Lower lobe of right lung (tissue), 2 donors: Measurements from ENCODE around the gene CLEC3A. TPM values are rescaled to one million over a fixed set of nuclear protein-coding genes. Genes with fewer than 3 reads are reported as not detected.

ENCODE experiments used
- ATAC-seq, 2 donors: fragments of 200-7000 bp; cut with Tn5 transposase; one replicate each; pipeline ENCODE4 v1.9.1; 2020 to 2022; ENCODE audit warnings: mild to moderate bottlenecking in 2 of 2, moderate library complexity in 2 of 2
- DNase-seq: peaks from one replicate; pipeline ENCODE4 v3.0.0-alpha.2; 2020
- H3K27ac ChIP-seq: fragments of 200-600 bp; one replicate; pipeline ENCODE4 v1.8.0; 2022
- H3K27me3 ChIP-seq: fragments of 200-600 bp; one replicate; pipeline ENCODE4 v1.8.0; 2022; ENCODE audit warnings: low read depth
- H3K36me3 ChIP-seq: fragments of 200-600 bp; one replicate; pipeline ENCODE4 v1.8.0; 2022; ENCODE audit warnings: mild to moderate bottlenecking
- H3K4me1 ChIP-seq: fragments of 200-600 bp; one replicate; pipeline ENCODE4 v1.8.0; 2022
- H3K4me3 ChIP-seq: fragments of 200-600 bp; one replicate; pipeline ENCODE4 v1.8.0; 2022; ENCODE audit warnings: mild to moderate bottlenecking
- H3K9me3 ChIP-seq: fragments of 200-600 bp; one replicate; pipeline ENCODE4 v1.8.0; 2022
- CTCF ChIP-seq: fragments of 200-600 bp; IDR thresholded peaks from one replicate; pipeline ENCODE4 v1.8.0; 2022; ENCODE audit warnings: antibody characterized with exemption, mild to moderate bottlenecking
- intact Hi-C: fragments of 100-400 bp; cut with DNase I; formaldehyde crosslinking; loops from one replicate; pipeline ENCODE4 v1.11.0; 2022
- long read RNA-seq: library from polyadenylated mRNA; unstranded; transcript quantifications from one replicate; pipeline ENCODE4 v2.0.0, GENCODE V29; 2021
- total RNA-seq: library from RNA; stranded (reverse); fragmentation: NEBNext Ultra II Directional; extraction: Animal tissue kit (Norgen Biotek cat#: 25700); gene quantifications from one replicate; pipeline ENCODE4 v1.2.1, GENCODE V29; 2021
- donor health status: DM: no; HTN: yes; CAD: no; lungs with severe emphysema.

Gene CLEC3A, protein sequence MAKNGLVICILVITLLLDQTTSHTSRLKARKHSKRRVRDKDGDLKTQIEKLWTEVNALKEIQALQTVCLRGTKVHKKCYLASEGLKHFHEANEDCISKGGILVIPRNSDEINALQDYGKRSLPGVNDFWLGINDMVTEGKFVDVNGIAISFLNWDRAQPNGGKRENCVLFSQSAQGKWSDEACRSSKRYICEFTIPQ
- total RNA-seq: not detected
- long read RNA-seq: 0 reads

GRCh38 chr16:78022347-78023060 lies at the start of gene CLEC3A:
TSS of gene CLEC3A (plus strand) at chr16:78022548. CDS start at chr16:78022627, 79 bp downstream.
- Histone ChIP-seq H3K9me3 (no peaks in the 10 kb centered on the region), H3K27ac (no peak within 1 kb of the TSS), H3K4me1 (no peaks in the 10 kb centered on the region), H3K27me3 (peaks cover 8% of the 10 kb centered on the region), H3K4me3 (no peak within 1 kb of the TSS), H3K36me3 (no peaks in the 10 kb centered on the region)
- DNase-seq (no peak), ATAC-seq (no peak)
- TF ChIP-seq CTCF: no peak
- intact Hi-C loops: no loop called here

DNA sequence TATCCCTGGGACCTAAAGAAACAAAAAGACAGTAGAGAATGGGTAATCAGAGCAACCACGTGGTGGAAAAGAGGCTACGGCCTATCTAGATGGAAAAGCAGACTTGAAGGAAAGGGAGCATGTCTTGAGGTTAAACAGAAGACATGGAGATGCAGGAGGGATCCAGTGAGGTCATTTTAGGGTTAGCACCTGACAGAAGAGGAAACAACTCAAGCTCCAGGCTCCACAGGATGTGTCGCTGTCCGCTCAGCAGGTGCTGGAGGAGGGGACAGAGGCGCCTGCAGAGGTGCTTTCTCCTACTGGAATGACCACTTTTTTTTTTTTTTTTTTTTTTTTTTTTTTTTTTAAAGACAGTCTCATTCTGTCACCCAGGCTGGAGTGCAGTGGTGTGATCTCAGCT lies 47.5 kb upstream of the CLEC3A start:
- Histone ChIP-seq H3K36me3 (no peaks in the 10 kb centered on the region), H3K27me3 (no peaks in the 10 kb centered on the region), H3K4me3 (no peak overlapping the region), H3K27ac (no peak overlapping the region), H3K9me3 (no peaks in the 10 kb centered on the region), H3K4me1 (peaks cover 3% of the 10 kb centered on the region)
- TF ChIP-seq CTCF: no peak
- no peak for DNase-seq
- ATAC-seq: no peak
- intact Hi-C loops: loop anchor here (5.0 kb wide), 1 partner anchor 298 kb away; no protein-coding TSS in a partner anchor

- Histone ChIP-seq H3K27me3 (no peaks in the 10 kb centered on the region), H3K36me3 (no peaks in the 10 kb centered on the region), H3K27ac (no peak overlapping the region), H3K9me3 (no peaks in the 10 kb centered on the region), H3K4me1 (peaks cover 3% of the 10 kb centered on the region), H3K4me3 (no peak overlapping the region)
- intact Hi-C loops: no loop called here
- no peak for DNase-seq
- TF ChIP-seq CTCF: no peak
- ATAC-seq: no peak
Measured at GRCh38 chr16:77975942-77976341, 46.4 kb upstream of the CLEC3A start.

DNA sequence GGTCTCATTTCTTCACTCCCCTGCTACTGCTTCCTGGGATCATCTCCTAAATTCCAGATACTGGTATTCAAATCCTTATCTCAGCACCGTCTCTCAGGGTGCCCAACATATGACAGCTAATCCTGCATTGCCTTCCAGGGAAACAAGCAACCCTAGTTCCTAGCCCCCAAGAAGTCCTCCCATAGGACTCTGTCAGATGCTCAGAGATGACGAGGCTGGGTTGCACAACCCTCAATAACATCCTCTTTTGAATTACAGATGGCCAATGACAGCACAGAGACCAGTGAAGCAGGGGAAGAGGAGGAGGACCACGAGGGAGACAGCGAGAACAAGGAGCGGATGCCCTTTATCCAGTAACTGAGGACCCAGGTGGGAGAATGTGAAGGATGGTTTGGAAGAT lies 45.0 kb upstream of the CLEC3A start:
- Histone ChIP-seq H3K27me3 (no peaks in the 10 kb centered on the region), H3K9me3 (no peaks in the 10 kb centered on the region), H3K36me3 (no peaks in the 10 kb centered on the region), H3K27ac (no peak overlapping the region), H3K4me1 (no peaks in the 10 kb centered on the region), H3K4me3 (no peak overlapping the region)
- intact Hi-C loops: no loop called here
- ATAC-seq (no peak), DNase-seq (no peak)
- TF ChIP-seq CTCF: no peak

- TF ChIP-seq CTCF: no peak
- Histone ChIP-seq H3K4me3 (no peak overlapping the region), H3K36me3 (no peaks in the 10 kb centered on the region), H3K27me3 (no peaks in the 10 kb centered on the region), H3K9me3 (no peaks in the 10 kb centered on the region), H3K27ac (no peak overlapping the region), H3K4me1 (no peaks in the 10 kb centered on the region)
- intact Hi-C loops: no loop called here
- no peak for ATAC-seq
- no peak for DNase-seq
Measured at GRCh38 chr16:77985111-77985510, 37.2 kb upstream of the CLEC3A start.
